HepG2 (cell line): ENCODE data around the gene SCT. TPM values are rescaled to one million over a fixed set of nuclear protein-coding genes. Genes with fewer than 3 reads are reported as not detected.

Experiments
- ATAC-seq: fragments of 200-7000 bp; cut with Tn5 transposase; 3 replicates; pipeline ENCODE4 v1.9.1; 2020; ENCODE audit warnings: mild to moderate bottlenecking, moderate library complexity
- BruUV-seq: library from RNA; stranded (reverse); fragments of 400-500 nt; replicated peaks from 2 replicates; lab custom pipeline; 2021; lab: Mats Ljungman, UMichigan
- CTCF ChIA-PET: fragments of 300-600 bp; formaldehyde crosslinking; extraction: SDS; loops from one replicate; lab custom pipeline; 2021; ENCODE audit warnings: low total read pairs, inconsistent platforms, low intra/inter-chr PET ratio; lab: Yijun Ruan, JAX
- POLR2A ChIA-PET: fragments of 350-600 bp; sonication (Branson Sonifier 250); formaldehyde crosslinking; loops from one replicate; lab custom pipeline; 2020; ENCODE audit warnings: antibody characterized with exemption, inconsistent platforms; lab: Yijun Ruan, JAX
- DNase-seq: peaks from one replicate; pipeline ENCODE4 v3.0.0-alpha.2; 2015; ENCODE audit warnings: low spot score
- FAIRE-seq: peaks from 3 replicates; lab custom pipeline; 2011; peaks lifted over from hg19 to GRCh38; lab: Jason Lieb, UNC
- H2AFZ ChIP-seq: one replicate; pipeline ENCODE4 v1.6.1; 2011; ENCODE audit warnings: low read length, inconsistent platforms
- H3K27ac ChIP-seq: fragments of 300-600 bp; 3 replicates; pipeline ENCODE4 v1.8.0; 2011; ENCODE audit warnings: mixed run types, mild to moderate bottlenecking, mixed read lengths, low read length, inconsistent platforms; ENCODE audit not compliant: insufficient read depth; ENCODE audit errors: extremely low read length
- H3K27me3 ChIP-seq, 2 experiments: fragments of 200-600 bp in 1 of 2; 2 replicates in 1 of 2; 3 replicates in 1 of 2; pipeline versions ENCODE4 v1.6.0 to v1.8.0; 2011; ENCODE audit warnings: low read length in 2 of 2, mild to moderate bottlenecking in 2 of 2, moderate library complexity in 2 of 2, inconsistent platforms in 1 of 2; ENCODE audit not compliant: insufficient read depth in 2 of 2, control insufficient read depth in 1 of 2
- H3K36me3 ChIP-seq, 2 experiments: fragments of 200-600 bp in 1 of 2; replicated peaks in 1 of 2; 2 replicates in 1 of 2; 3 replicates in 1 of 2; pipeline versions ENCODE4 v1.5.1 to v1.8.0; 2011; ENCODE audit warnings: low read length in 2 of 2, inconsistent platforms in 1 of 2; ENCODE audit not compliant: insufficient read depth in 2 of 2, control insufficient read depth in 1 of 2
- H3K4me1 ChIP-seq: 2 replicates; pipeline ENCODE4 v1.5.1; 2012; ENCODE audit warnings: low read length, inconsistent platforms; ENCODE audit not compliant: insufficient read depth
- H3K4me2 ChIP-seq: 2 replicates; pipeline ENCODE4 v1.6.0; 2011; ENCODE audit warnings: low read depth, low read length, inconsistent platforms
- H3K4me3 ChIP-seq, 3 experiments: fragments of 200-600 bp in 1 of 3; sonication (generic), shearing (Covaris generic) in 1 of 3; replicated peaks in 1 of 3; 2 replicates each; pipeline ENCODE4 v1.5.1; 2011 to 2016; ENCODE audit warnings: low read length in 3 of 3, inconsistent platforms in 2 of 3, low read depth in 2 of 3, mild to moderate bottlenecking in 2 of 3, control low read depth in 1 of 3, mixed read lengths in 1 of 3; ENCODE audit not compliant: insufficient read depth in 1 of 3
- H3K79me2 ChIP-seq: one replicate; pipeline ENCODE4 v1.6.1; 2011; ENCODE audit warnings: low read length, inconsistent platforms; ENCODE audit not compliant: insufficient read depth
- H3K9ac ChIP-seq: 2 replicates; pipeline ENCODE4 v1.6.0; 2011; ENCODE audit warnings: mild to moderate bottlenecking, low read depth, low read length, inconsistent platforms; ENCODE audit not compliant: insufficient read depth
- H3K9me3 ChIP-seq: 2 replicates; pipeline ENCODE4 v1.5.1; 2012; ENCODE audit warnings: mild to moderate bottlenecking, low read length
- H4K20me1 ChIP-seq: 2 replicates; pipeline ENCODE4 v1.6.0; 2011; ENCODE audit warnings: inconsistent platforms, mild to moderate bottlenecking, low read length, moderate library complexity; ENCODE audit not compliant: insufficient read depth
- AGO2 ChIP-seq: fragments of 200-400 bp; formaldehyde crosslinking; optimal IDR thresholded peaks from 2 replicates; pipeline ENCODE3; 2017; ENCODE audit warnings: mild to moderate bottlenecking, low read depth, low read length, moderate library complexity
- KDM3A ChIP-seq: IDR thresholded peaks from 2 replicates; pipeline ENCODE4 v1.6.1; 2018; ENCODE audit warnings: low read depth, missing compliant biosample characterization
- PBX2 ChIP-seq: IDR thresholded peaks from 2 replicates; pipeline ENCODE4 v1.6.1; 2016; ENCODE audit warnings: control low read depth
- WGBS: methylation state at CpG from one replicate; pipeline ENCODE4 v1.1.6; 2017; ENCODE audit warnings: low lambda C conversion rate; 5-methylcytosine and 5-hydroxymethylcytosine counted together
- in situ Hi-C: cut with HindIII; loops from 2 replicates; pipeline ENCODE4 v1.10.0; 2017; ENCODE audit warnings: low pct_unique_long_range_greater_than_20kb; ENCODE audit not compliant: extremely low pct_ligation_motif_present
- intact Hi-C: fragments of 100-400 bp; cut with micrococcal nuclease; formaldehyde crosslinking; loops from one replicate; pipeline ENCODE4 v1.10.0; 2022; ENCODE audit not compliant: unreplicated experiment
- polyA plus RNA-seq, 8 experiments: library from polyadenylated mRNA; depleted of rRNA in 3 of 8; stranded (reverse) in 7 of 8; unstranded in 1 of 8; fragments of >200 nt; fragmentation: Illumina TruSeq in 4 of 8; extraction: Trizol in 4 of 8; gene quantifications; 2 replicates each; pipeline versions ENCODE4 v1.2.1 to v1.2.3, GENCODE V29; 2011 to 2016; ENCODE audit warnings: low read depth in 4 of 8, missing spikeins in 1 of 8, mixed read lengths in 1 of 8; ENCODE audit not compliant: insufficient read depth in 1 of 8
- total RNA-seq, 5 experiments: library from RNA; depleted of rRNA; stranded (reverse); fragments of >200 nt; fragmentation: Illumina TruSeq; extraction: Trizol; gene quantifications; 2 replicates each; pipeline ENCODE4 v1.2.3, GENCODE V29; 2016; ENCODE audit warnings: low read depth in 1 of 5

The SCT gene
- total and polyA plus RNA-seq, 2 of the 13 experiments (the other 11 are each of a cell fraction or from before 2014, with no cell fraction given): not detected

GRCh38 chr11:611001-611996 is 15.7 kb downstream of the SCT start:
- DNase-seq (no peak), ATAC-seq (no peak), FAIRE-seq (no peak)
- H3K4me1 ChIP-seq: no peaks in the 10 kb centered on the region
- H3K9ac ChIP-seq: no peak overlapping the region
- H4K20me1 ChIP-seq: peaks cover 3% of the 10 kb centered on the region; the same call in 1 of the 2 replicates
- no peak overlapping the region for H3K27ac ChIP-seq
- H3K79me2 ChIP-seq: no peaks in the 10 kb centered on the region
- no TSS peak for BruUV-seq
- no peaks in the 10 kb centered on the region for H3K9me3 ChIP-seq
- H3K4me2 ChIP-seq: no peak overlapping the region
- peaks cover 41 to 73% of the 10 kb centered on the region in 2 experiments; a peak in 4 of 5 replicates for H3K36me3 ChIP-seq
- no peaks in the 10 kb centered on the region for H3K27me3 ChIP-seq
- CTCF ChIA-PET: no interaction called here
- intact Hi-C loops (loop anchor here (10.0 kb wide), 1 partner anchor 56 kb away; no protein-coding TSS in a partner anchor), in situ Hi-C loops (no loop called here)
- peak; percentile 31 for TF ChIP-seq AGO2
- TF ChIP-seq KDM3A: no peak
- H3K4me3 ChIP-seq: no peak overlapping the region
- H2AFZ ChIP-seq: no peak overlapping the region
- POLR2A ChIA-PET: no interaction called here
- 99% methylated on average over 40 of the region's 49 CpGs for WGBS

- Histone ChIP-seq H4K20me1 (peaks cover 3% of the 10 kb centered on the region; the same call in 1 of the 2 replicates), H3K4me1 (no peaks in the 10 kb centered on the region), H3K9me3 (no peaks in the 10 kb centered on the region), H2AFZ (no peak overlapping the region), H3K4me2 (no peak overlapping the region), H3K4me3 (no peak overlapping the region), H3K27me3 (no peaks in the 10 kb centered on the region), H3K9ac (no peak overlapping the region), H3K36me3 (peaks cover 47 to 82% of the 10 kb centered on the region in 2 experiments; a peak in 4 of 5 replicates), H3K79me2 (no peaks in the 10 kb centered on the region), H3K27ac (no peak overlapping the region)
- DNase-seq (no peak), FAIRE-seq (no peak), ATAC-seq (no peak)
- intact Hi-C loops: loop anchor here (10.0 kb wide), 1 partner anchor 55 kb away; no protein-coding TSS in a partner anchor
- WGBS: 98% methylated on average over 8 of the region's 18 CpGs
- TF ChIP-seq AGO2 (peak; percentile 83), PBX2 (CRISPR knock-in tag) (no peak)
- POLR2A ChIA-PET: no interaction called here
- in situ Hi-C loops: no loop called here
- CTCF ChIA-PET: no interaction called here
- BruUV-seq: no TSS peak
Observed at GRCh38 chr11:610146-610801, 16.7 kb downstream of the SCT start.
